Left renal cortex interstitium (tissue), 4 donors: ENCODE measurements around the gene LDLRAD3. TPM values are rescaled to one million over a fixed set of nuclear protein-coding genes. Genes with fewer than 3 reads are reported as not detected.
A peak's percentile ranks its signal among the peaks of the same experiment; 100 is the strongest.

Source experiments
- DNase-seq, 4 donors: peaks; one replicate each; pipeline ENCODE4 v3.0.0-alpha.2; 2013; ENCODE audit warnings: low read depth in 4 of 4, low spot score in 2 of 4, missing footprints in 1 of 4
- polyA plus RNA-seq, 4 donors: library from polyadenylated mRNA; unstranded; fragments of 120-200 nt; gene quantifications; one replicate each; pipeline ENCODE4 v1.2.1, GENCODE V29; 2013; ENCODE audit not compliant: insufficient read length in 4 of 4

LDLRAD3 gene
- polyA plus RNA-seq, 4 donors = 21.9 to 25.6 (median 24.4) TPM

- DNase-seq = no peak
These were observed 19.1 kb upstream of the LDLRAD3 start for GRCh38 chr11:35924811-35925210.

DNA sequence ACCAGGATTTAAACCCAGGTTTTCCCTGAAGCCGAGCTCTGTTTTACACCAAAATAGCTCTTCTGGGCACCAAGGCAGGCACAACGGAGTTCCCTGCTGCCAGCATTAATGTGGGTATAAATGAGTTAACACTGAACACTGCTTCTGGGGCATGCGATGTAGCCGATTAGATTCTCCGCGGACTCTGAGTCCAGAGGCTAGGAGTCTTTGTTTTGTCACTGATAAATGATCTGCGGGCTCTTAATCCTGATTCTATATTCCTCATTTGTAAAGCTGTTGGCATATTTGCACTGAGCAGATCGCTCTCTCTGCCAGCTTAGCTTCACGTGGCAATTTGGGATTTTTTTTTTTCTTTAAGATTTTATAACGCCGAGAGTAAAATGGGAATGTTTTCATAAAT, 16.8 kb upstream of the LDLRAD3 start:
- no peak for DNase-seq

DNA sequence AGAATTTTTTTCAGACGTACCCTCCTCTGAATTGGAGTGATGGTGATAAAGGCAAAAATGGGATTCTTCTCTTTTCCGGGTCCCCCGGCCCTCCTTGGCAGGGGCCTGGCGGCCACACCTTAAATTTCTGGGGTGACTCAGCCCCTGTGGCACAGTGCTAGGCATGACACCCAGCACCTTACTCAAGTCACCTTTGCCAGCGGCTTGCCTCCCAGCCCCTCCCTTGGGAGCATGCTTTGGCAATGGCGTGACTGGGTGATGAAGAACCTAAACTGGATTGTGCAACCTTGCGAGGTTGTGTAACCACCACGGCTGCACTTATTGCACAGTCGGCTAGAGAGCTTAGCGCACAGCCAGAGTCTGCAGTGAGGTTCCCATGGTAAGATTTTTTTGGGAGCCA, 16.2 kb upstream of the LDLRAD3 start:
- no peak for DNase-seq

- DNase-seq = no peak
These were observed 15.0 kb upstream of the LDLRAD3 start for GRCh38 chr11:35928688-35929395.

- DNase-seq = no peak
These were observed 13.4 kb upstream of the LDLRAD3 start for GRCh38 chr11:35930466-35930865.

GRCh38 chr11:35932121-35932520, 11.7 kb upstream of the LDLRAD3 start:
- DNase-seq = no peak

DNA sequence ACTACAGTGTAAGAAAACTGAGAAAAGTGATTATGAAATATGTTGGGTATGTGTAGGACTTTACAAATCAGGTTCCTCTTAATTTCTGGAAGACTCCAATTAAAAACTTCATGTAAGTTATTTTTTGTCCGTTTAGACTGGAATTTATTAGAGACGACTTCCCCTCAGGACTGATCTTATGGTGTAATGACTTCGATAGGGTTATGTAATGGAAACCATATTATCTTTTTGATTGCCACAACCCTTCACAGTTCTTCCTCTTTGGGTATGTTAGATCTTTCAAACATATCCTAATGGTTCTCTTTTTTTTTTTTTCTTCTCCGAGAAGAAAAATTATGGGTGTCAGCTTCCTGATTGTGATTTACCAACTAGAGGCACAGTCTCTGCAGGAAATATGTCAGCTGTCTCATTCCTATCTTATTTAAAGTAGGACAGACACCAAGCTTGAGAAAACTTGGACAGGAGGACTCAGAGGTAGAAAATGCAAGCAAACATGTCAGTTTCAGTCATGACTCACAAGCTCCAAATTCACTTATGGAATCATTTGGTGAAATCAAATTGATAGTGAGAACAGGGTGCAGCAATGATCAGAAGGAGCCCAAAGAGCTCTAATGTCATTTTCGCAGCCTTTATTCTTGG, 11.1 kb upstream of the LDLRAD3 start:
- no peak for DNase-seq

GRCh38 chr11:35933320-35933871, 10.5 kb upstream of the LDLRAD3 start:
- DNase-seq = no peak

DNA sequence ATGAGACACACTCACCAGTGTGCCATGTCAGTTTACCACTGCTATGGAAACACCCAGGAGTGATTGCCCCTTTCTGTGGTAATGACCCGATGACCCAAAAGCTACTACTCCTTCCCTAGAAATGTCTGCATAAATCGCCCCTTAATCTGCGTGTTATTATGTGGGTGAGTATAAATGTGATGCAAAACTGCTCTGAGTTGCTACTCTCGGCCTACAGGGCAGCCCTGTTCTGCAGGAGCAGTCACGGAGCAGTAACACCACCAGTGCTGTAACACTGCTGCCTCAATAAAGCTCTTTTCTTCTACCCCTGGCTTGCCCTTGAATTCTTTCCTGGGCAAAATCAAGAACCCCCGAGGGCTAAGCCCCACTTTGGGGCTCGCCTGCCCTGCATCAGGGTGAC, 9.6 kb upstream of the LDLRAD3 start:
- no peak for DNase-seq

- DNase-seq = no peak
These were observed 8.9 kb upstream of the LDLRAD3 start for GRCh38 chr11:35934981-35935380.

GRCh38 chr11:35935390-35935789, 8.5 kb upstream of the LDLRAD3 start:
- no peak for DNase-seq

GRCh38 chr11:35937111-35937510, 6.8 kb upstream of the LDLRAD3 start:
- DNase-seq = no peak

- peak in 1 of 4 donors; percentile 29 for DNase-seq
These were observed 6.2 kb upstream of the LDLRAD3 start for GRCh38 chr11:35937700-35938099.

- no peak for DNase-seq
These were observed 5.6 kb upstream of the LDLRAD3 start for GRCh38 chr11:35938231-35938630.

DNA sequence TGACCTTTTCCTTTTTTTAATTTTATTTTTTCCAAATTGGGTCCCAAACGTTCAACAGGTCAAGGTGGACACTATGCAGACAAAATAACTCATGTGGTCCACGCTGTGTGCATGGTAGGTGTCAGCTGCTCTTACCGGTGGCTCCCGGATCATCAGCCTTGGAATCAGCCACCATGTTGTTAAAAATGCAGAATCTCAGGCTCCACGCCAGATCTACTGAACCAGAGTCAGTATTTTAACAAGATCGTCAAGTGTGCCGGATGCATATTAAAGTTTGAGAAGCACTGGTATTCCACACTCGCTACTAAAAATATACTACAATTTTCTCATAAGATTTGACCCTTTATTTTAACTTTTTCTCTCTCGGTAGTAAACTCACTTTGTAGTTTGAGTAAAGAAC, 553 bp upstream of the LDLRAD3 start:
- no peak for DNase-seq

DNA sequence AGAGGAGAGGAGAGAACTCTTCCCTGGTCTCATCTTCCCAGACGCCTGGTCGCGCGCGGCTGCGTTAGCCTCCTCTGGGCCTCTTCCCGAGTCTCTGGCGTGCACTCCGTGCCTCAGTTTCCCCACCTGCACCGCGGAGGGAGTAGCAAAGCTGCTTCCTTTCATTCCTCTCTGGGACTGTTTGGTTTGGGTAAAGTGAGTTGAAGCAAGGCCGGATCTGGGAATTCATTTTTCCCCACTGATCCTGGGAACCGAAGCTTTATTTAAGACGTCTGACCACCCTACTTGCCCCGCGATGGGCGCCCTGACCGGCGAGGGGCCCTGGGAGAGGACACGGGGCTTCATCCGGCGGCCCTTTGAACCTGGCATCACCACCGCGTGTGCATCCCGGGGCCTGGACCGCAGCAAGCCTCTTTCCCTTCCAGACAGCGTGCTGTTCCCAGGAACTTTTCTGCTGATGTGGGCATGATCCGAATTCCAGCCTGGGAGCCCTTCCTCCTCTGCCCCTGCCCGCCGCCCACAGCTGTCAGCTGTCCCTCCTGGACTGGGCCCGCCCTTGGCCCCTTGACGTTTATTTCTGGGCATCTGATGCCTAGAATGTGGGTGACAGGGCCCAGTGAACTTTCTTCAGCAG, 758 bp downstream of the LDLRAD3 start:
- DNase-seq = peak in 1 of 4 donors; percentile 41

DNA sequence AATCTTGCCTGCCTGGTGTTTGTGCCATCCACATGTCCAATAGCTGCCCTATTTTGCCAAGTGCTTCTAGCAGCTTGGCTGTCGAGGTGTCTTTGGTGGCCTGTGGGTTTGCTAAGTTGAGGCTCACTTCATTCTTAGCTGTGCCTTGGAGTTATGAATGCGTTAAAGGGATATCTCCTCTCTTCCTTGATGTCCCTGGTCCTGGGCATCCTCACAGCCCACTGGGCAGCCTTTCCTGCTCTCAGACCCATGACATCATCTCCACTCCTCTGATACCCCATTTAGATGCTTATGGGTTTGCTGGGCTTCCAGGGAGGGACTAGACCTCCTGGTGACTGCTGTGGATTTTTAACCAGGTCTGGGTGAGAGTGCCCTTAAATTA, 1.3 kb downstream of the LDLRAD3 start:
- no peak for DNase-seq

DNA sequence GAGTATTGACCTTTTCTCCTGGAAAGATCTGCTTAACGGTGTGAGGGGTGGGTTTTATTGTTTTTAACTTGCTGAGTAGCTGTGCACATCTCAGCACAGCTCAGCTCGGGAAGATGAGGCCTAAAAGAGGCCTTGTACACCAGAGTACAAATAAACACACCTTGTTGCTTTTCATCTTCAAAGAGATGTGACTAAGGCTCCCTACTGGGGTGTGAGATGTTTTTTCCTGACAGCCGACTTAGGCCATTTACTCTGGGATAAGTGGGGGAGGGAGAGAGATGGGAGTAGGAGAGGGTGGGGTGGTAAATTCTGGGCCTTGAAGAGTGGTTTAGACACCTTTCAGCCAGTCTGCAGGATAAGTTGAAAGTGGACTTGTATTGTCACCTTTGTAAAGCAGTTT, 2.9 kb downstream of the LDLRAD3 start:
- no peak for DNase-seq

- DNase-seq = no peak
These were observed 3.6 kb downstream of the LDLRAD3 start for GRCh38 chr11:35947437-35947836.

DNA sequence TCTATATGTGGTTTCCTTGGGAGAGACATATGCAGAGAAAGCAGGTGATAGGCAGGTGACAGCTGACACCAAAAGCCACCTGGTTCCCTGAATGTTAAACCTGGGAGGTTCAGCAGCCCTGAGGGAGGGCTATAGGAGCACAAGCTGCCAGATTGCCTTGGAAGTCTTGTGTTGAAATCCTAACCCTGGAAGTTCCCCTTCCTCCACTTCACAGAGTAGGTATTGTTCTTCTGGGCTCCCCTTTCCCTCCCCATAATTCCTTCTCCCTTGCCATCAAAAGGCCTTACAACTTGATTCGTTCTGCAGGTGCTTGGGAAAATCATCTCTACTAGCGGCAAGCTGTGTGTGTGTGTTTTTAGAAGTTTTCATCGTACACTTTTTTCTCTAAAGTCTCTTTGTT, 5.4 kb downstream of the LDLRAD3 start:
- DNase-seq = no peak

GRCh38 chr11:35950082-35950481, 6.2 kb downstream of the LDLRAD3 start:
- no peak for DNase-seq

GRCh38 chr11:35951680-35952079, 7.8 kb downstream of the LDLRAD3 start:
- DNase-seq = no peak
